HG02938 (cell line): ENCODE data around the gene MALAT1.
"Not testable (repeated sequence)": the region's sequence is repeated elsewhere in the genome, so short reads cannot be mapped to it uniquely, and the experiment has no call there.

ENCODE experiments used
- ATAC-seq: cut with Tn5 transposase; IDR thresholded peaks from one replicate; pipeline ENCODE4 v1.9.1; 2021; ENCODE audit warnings: mild to moderate bottlenecking, moderate library complexity; ENCODE audit not compliant: unreplicated experiment

MALAT1 gene

DNA sequence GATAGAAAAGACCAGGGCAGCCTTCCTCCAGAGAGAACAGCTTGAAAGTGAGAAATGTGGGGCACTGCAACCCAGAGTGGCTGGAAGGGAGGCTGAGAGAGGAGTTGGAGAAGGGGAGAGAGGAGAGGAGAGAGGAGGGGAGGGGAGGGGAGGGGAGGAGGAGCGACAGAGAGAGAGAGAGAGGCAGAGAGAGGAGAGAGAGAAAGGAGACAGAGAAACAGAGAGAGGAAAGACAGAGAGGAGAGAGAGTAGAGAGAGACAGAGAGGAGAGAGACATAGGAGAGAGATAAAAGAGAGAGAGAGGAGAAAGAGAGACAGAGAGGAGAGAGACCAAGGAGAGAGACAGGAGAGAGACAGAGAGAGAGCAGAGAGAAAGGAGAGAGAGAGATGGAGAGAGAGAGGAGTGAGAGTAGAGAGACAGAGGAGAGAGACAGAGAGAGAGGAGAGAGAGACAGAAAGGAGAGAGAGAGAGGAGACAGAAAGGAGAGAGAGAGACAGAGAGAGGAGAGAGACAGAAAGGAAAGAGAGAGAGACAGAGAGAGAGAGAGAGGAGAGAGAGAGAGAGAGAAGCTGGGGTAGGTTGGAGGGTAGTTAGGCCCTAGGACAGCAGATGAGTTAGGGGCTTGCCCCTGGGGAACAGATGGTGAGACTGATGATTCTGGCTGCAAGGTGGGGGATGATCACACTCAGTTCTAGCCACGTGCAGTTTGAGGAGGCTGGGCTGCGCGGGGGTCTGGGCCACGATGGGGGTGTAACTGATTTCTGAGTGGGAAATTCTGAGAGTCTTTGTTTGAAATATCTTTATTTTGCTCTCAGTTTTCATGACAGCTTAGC, 17.5 kb downstream of the MALAT1 start:
- no peak for ATAC-seq

DNA sequence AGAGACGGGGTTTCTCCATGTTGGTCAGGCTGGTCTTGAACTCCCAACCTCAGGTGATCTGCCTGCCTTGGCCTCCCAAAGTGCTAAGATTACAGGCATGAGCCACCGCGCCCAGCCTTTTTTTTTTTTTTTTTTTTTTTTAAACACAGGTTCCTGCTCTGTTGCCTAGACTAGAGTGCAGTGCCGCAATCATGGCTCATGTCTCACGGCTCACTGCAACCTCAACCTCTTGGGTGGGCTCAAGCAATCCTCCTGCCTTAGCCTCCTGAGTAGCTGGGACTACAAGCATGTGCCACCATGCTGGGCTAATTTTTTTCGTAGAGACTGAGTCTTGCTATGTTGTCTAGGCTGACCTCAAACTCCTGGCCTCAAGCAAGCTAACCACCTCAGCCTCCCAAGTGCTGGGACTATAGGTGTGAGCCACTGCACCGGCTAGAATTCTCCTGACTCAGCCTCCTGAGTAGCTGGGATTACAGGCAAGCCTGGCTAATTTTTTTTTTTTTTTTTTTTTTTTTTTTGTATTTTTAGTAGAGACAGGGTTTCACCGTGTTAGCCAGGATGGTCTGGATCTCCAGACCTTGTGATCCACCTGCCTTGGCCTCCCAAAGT, 20.2 kb downstream of the MALAT1 start:
- ATAC-seq, result not testable (repeated sequence)

DNA sequence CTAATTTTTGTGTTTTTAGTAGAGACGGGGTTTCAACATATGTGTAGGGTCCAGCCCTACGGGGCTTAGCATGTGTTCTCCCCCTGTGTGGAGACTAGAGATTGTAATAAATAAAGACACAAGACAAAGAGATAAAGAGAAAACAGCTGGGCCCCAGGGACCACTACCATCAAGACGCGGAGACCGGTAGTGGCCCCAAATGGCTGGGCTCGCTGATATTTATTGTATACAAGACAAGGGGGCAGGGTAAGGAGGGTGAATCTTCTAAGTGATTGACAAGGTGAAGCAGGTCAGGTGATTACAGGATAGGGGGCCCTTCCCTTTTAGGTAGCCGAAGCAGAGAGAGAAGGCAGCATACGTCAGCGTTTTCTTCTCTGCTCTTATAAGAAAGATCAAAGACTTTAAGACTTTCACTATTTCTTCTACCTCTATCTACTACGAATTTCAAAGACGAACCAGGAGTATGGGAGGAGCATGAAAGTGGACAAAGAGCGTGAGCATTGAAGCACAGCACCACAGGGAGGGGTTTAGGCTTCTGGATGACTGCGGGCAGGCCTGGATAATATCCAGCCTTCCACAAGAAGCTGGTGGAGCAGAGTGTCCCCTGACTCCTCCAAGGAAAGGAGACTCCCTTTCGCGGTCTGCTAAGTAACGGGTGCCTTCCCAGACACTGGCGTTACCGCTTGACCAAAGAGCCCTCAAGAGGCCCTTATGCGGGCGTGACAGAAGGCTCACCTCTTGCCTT, 23.1 kb downstream of the MALAT1 start:
- not testable (repeated sequence) for ATAC-seq

DNA sequence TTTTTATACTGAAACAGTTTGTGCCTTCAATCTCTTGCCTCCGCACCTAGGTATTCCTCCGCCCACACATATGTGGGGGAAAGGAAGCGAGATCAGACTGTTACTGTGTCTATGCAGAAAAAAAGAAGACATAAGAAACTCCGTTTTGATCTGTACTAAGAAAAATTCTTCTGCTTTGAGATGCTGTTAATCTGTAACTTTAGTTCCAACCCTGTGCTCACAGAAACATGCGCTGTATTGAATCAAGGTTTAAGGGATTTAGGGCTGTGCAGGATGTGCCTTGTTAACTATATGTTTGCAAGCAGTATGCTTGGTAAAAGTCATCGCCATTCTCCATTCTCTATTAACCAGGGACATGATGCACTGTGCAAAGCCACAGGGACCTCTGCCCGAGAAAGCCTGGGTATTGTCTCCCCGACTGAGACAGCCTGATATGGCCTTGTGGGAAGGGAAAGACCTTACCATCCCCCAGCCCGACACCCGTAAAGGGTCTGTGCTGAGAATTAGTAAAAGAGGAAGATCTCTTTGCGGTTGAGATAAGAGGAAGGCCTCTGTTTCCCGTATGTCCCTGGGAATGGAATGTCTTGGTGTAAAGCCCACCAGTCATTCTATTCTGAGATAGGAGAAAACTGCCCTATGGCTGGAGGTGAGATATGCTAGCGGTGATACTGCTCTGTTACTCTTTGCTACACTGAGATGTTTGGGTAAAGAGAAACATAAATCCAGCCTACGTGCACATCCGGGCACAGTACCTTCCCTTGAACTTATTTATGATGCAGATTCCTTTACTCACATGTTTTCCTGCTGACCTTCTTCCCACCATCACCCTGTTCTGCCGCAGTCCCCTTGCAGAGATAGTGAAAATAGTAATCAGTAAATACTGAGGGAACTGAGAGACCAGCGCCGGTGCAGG, 24.1 kb downstream of the MALAT1 start:
- ATAC-seq, result not testable (repeated sequence)

DNA sequence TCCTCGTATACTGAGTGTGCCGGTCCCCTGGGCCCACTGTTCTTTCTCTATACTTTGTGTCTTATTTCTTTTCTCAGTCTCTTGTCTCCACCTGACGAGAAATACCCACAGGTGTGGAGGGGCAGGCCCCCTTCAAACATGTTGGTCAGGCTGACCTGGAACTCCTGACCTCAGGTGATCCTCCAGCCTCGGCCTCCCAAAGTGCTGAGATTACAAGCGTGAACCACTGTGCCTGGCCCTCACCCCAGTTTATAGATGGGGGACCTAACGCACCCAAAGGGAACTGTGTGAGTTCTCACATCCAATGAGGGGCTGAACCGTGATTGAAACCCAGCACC, 24.8 kb downstream of the MALAT1 start:
- not testable (repeated sequence) for ATAC-seq

DNA sequence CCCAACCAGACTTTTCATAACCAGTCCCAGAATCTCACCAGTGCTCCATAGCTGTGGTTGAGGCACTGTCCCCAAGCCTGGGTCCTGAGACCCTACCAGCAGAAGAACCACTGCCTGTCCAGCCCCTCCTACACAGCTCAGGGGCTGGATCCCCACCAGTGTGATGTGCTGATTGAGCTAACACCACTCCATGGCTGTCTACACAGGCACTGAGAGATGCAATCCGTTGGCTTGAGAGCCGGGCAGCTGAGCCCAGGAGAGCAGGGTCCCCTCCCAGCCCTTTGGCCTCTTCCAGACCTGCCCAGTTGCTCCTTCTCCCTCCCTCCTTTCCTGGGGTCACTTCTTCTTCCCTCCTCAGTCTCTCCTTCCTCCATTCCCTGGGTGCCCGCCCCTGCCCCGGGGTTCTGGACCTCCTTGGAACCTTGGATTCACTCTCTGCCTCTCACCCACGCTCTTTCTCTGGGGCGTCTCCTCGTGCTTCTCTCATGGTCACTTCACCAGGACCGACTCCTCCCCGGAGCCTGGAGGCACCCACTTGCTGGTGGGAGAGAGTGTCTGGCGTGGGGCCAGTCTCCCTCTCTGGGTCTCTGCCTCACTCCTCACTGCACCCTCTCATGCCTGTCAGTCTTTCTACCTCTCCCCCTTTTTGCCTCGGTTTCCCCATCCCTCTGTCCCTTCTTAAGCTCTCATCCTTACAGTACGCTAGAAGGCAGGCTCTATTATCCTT, 25.3 kb downstream of the MALAT1 start:
- no peak for ATAC-seq

DNA sequence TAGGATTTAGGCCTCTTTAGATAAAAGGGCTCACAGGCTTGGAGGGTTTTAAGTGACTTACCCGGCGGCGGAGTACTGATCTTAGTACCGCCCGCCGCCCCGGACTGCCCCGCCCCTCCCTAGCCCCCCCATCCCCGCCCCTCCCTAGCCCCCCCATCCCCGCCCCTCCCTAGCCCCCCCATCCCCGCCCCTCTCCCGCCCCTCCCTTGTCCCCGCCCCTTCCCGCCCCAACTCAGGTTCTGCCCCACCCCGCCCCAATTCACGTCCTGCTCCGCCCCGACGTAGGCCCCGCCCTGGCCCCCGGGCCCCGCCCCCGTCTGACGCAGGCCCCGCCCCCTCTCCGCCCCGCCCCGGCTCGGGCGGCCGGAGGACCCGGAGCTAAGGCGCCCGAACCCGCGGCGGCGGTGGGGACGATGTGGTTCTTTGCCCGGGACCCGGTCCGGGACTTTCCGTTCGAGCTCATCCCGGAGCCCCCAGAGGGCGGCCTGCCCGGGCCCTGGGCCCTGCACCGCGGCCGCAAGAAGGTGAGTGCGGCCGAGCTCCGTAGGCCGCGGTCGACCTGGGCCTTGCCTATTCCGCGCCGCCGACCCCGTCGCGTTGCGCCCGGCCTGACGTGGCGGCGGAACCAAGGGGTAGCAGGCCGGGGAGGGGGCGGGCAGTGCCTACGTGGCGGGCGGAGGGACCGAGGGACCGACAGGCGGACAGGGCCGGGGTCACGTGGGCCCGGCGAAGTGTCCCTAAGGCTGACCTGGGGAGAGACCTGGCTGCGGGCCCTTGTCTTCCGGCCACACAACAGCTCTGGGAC, 26.1 kb downstream of the MALAT1 start, which contains the start of gene SCYL1:
Gene SCYL1, plus strand, starts transcription at position 343 of the 805 bp plus-strand sequence. Its CDS starts 71 bp downstream, at position 414.
- ATAC-seq, result no peak

DNA sequence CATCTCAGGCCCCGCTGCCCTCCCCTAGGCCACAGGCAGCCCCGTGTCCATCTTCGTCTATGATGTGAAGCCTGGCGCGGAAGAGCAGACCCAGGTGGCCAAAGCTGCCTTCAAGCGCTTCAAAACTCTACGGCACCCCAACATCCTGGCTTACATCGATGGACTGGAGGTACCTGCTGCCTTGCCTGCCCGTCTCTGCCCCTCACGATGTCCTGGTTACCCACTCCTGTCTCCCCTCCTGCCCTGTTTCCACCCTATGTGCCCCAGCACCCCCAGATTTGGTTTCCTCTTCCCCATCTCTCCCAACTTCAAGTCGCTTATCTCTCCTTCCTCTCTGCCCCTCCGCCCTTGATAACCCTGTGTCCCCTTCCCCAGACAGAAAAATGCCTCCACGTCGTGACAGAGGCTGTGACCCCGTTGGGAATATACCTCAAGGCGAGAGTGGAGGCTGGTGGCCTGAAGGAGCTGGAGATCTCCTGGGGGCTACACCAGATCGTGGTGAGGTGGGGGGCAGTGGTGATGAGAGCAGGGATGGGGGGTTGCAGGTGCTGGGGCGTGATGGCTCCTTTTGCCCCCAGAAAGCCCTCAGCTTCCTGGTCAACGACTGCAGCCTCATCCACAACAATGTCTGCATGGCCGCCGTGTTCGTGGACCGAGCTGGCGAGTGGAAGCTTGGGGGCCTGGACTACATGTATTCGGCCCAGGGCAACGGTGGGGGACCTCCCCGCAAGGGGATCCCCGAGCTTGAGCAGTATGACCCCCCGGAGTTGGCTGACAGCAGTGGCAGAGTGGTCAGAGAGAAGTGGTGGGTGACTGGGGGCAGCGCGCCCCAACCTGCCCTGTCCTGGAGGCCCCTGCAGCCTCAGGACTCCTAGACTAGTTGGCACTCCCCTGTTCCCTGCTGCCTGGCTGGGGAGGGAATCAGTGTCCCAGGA, 27.0 kb downstream of the MALAT1 start:
- ATAC-seq, result no peak

DNA sequence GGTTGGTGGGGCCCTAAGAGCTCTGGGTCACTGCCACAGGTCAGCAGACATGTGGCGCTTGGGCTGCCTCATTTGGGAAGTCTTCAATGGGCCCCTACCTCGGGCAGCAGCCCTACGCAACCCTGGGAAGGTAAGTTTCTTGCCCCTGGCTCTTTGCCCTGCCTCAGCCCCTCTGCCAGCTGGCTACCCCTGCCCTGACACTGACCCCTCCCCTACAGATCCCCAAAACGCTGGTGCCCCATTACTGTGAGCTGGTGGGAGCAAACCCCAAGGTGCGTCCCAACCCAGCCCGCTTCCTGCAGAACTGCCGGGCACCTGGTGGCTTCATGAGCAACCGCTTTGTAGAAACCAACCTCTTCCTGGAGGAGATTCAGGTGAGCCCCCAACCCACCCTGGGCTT, 27.9 kb downstream of the MALAT1 start:
- ATAC-seq, result no peak

DNA sequence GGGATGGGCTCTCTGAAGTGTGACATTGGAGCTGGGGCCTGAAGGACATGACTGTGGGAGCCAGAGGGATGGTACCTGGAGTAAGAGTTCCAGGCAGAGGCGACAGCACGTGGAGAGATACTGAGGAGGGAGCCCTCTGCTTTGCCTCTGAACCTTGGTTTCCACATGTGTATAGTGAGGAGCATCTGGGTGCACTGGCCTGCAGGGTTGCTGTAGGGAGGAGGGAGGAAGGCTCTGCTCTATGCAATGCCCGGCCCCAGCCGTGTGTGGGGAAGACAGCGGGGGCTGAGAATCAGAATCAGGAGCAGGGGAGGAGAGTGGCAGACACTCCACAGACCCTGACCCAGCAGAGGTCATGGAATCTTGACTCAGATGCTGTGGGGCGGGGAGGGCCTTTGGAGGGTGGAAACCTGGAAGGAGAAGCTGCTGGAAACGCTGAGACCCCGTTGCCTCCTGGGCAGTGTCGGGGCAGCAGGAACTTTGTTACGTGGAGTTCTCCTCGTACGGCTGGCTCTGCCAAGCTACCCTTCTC, 30.0 kb downstream of the MALAT1 start:
- no peak for ATAC-seq

DNA sequence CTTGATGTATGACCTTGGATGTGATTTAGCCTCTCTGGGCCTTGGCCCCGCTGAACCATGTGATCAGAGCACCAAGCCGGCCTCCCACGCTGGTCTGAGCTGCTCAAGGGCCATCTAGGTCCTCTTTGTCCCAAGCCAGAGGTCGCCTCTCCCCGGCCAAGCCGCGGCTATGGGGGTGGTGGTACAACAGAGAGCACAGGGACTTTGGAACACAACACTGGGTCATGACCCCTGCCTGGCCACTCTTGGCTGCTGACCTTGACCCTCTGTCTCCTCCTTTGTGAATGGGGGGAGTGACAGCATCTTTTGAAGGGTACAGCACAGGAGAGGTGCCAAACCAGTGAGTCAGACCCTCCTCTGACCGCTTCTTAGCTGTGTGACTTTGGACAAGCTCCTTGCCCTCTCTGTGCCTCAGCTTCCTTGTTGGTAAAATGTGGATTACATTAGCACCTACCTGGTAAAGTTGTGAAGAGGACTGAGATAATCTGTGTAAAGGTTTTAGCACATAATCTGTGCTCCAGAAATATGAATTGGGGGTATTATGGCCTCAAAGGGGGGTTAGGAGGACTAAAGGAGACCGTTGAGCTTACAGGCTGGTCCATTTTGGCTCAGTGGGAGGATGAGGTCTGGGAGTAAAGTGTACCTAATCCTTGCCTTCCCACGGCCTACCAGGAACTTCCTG, 30.8 kb downstream of the MALAT1 start:
- ATAC-seq, result no peak

DNA sequence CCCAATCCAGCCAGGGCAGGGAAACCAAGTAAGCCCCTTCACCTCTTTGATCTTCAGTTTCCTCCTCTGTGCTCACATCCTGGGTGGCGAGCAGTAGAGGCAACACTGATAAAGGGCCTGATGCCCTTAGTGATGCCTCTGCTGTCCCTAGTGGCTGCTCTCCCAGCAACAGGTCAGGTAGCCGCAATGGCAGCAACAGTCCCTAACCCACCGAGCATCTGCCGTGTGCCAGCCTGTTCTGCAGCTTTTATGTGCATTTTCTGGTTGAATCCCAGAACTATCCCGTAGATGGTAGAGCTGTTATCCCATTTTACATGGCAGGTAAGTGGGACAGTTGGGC, 31.3 kb downstream of the MALAT1 start:
- no peak for ATAC-seq

DNA sequence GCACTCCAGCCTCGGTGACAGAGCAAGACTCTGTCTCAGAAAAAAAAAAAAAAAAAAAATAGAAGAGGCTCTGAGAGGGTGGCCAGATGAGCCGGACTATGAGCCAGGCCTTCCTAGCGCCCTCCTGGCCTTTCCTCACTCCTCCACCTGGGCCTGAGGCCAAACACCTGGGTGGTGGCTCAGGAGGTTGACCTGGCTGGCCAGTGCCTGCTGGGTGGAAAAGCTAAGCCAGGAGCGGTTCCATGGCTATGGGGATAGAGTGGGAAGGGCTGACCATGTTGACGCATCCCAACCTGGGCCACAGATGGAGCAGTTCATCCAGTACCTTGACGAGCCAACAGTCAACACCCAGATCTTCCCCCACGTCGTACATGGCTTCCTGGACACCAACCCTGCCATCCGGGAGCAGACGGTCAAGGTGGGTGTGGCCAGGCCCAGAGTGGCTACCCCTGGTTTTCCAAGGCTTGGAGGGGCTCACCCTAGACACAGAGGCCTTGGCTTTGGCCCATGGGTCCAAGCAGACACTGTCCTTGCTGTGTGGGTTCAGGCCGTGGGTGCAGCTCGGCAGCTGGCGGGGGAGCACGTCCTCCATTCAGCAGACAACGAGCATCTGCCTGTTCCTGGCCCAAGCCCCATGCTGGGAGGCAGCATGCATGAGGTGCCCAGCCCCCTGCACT, 33.7 kb downstream of the MALAT1 start:
- ATAC-seq, result no peak

DNA sequence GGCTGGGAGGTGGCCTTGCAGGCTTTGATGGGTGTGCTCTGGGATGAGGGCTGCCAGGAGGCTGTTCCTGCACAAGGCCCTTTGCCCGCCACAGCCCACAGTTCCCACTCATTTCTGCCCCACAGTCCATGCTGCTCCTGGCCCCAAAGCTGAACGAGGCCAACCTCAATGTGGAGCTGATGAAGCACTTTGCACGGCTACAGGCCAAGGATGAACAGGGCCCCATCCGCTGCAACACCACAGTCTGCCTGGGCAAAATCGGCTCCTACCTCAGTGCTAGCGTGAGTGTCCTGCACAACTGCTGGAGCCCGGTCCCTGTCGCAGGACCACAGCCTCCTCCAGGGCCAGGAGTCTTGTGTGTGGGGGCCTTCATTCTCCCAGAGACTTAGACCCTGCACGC, 36.3 kb downstream of the MALAT1 start:
- no peak for ATAC-seq

DNA sequence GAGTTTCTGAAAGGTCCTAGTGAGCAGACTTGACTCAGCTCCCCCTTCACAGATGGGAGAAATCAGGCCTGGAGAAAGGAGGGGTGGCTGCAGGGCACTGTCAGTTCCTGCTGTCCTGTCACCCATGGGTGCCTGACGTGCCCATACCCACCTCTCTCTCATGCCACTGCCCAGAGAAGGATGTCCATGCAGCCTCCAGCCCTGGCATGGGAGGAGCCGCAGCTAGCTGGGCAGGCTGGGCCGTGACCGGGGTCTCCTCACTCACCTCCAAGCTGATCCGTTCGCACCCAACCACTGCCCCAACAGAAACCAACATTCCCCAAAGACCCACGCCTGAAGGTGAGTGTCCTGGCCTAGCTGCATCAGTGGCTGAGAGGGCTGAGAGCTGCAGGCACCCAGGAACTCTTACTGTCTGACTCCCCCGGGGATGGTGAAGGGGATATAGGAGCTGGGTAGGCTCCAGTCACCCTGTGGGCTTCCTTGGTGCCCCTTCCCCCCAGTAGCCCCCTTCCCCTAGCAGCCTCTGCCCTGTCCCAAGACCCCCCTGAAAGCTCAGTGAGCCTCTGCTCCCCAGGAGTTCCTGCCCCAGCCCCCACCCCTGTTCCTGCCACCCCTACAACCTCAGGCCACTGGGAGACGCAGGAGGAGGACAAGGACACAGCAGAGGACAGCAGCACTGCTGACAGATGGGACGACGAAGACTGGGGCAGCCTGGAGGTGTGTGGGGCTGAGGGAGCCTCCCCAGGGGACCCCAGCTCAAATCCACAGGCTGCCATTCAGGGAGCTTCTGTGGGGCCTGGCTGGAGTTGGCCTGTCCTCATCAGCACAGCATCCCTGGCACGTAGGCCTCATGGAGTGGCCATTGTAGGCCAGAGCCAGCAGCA, 37.8 kb downstream of the MALAT1 start:
- no peak for ATAC-seq

DNA sequence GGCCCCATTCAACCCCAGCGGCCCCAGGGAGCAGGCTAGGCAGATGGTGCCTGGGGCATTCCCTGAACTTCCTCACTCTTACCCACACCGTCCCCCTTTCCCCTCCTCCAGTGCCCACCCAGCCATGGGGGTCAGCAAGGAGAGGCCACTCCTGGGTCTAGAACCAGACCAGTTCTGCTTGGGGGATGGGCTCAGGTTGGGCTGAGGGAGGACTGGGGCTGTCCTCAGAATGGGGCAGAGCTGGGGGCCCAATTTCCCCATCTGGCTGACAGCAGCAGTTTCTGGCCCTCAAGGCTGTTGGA, 38.4 kb downstream of the MALAT1 start:
- ATAC-seq, result no peak
